ENCODE data around the gene C10orf120.

DNA sequence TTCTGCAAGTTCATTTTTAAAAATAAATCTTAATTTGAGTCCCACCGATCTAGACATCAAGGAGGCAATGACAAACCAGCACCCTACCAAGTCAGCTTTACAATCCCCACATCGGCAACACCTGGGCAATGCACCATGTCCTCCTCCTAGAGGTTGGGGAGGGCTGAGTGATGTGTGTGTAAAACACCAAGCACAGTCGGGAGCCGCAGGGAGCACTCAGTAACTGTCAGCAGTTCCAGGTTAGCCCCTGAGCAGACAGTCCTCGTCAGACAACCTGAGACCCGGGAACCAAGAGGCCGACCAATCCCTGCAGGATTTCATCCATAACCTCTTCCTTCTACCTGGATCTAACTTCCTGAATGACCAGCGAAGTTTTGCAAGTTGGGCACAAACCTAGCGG lies 15.9 kb upstream of the C10orf120 start:
- TF ChIP-seq, protein P1, sequence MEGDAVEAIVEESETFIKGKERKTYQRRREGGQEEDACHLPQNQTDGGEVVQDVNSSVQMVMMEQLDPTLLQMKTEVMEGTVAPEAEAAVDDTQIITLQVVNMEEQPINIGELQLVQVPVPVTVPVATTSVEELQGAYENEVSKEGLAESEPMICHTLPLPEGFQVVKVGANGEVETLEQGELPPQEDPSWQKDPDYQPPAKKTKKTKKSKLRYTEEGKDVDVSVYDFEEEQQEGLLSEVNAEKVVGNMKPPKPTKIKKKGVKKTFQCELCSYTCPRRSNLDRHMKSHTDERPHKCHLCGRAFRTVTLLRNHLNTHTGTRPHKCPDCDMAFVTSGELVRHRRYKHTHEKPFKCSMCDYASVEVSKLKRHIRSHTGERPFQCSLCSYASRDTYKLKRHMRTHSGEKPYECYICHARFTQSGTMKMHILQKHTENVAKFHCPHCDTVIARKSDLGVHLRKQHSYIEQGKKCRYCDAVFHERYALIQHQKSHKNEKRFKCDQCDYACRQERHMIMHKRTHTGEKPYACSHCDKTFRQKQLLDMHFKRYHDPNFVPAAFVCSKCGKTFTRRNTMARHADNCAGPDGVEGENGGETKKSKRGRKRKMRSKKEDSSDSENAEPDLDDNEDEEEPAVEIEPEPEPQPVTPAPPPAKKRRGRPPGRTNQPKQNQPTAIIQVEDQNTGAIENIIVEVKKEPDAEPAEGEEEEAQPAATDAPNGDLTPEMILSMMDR (IDR thresholded peaks at IDR 0.05), result no peak
- no peak for TF ChIP-seq POLR2A (IDR thresholded peaks at IDR 0.05)

Data from tibial nerve (tissue), 3 donors.